CD4-positive, alpha-beta T cell treated with Interleukin-15 for 1 hour (primary cell): ENCODE measurements around the gene MS4A8.
"Not testable (repeated sequence)": the region's sequence is repeated elsewhere in the genome, so short reads cannot be mapped to it uniquely, and the experiment has no call there.

Experiments
- DNase-seq: peaks from one replicate; pipeline ENCODE4 v3.0.0-alpha.2; 2020

The MS4A8 gene

GRCh38 chr11:60731586-60731985 is 32.2 kb downstream of the MS4A8 start:
- no peak for DNase-seq

GRCh38 chr11:60734279-60734678 is 34.9 kb downstream of the MS4A8 start:
- no peak for DNase-seq

- no peak for DNase-seq
Measured at GRCh38 chr11:60739114-60739513, 39.7 kb downstream of the MS4A8 start.

GRCh38 chr11:60740573-60740972 is 41.2 kb downstream of the MS4A8 start:
- no peak for DNase-seq

- no peak for DNase-seq
Measured at GRCh38 chr11:60741421-60741820, 42.0 kb downstream of the MS4A8 start.

GRCh38 chr11:60743058-60743457 is 43.6 kb downstream of the MS4A8 start:
- no peak for DNase-seq

GRCh38 chr11:60744114-60744513 is 44.7 kb downstream of the MS4A8 start:
- DNase-seq = no peak

GRCh38 chr11:60747359-60747873 is 48.0 kb downstream of the MS4A8 start:
- no peak for DNase-seq

GRCh38 chr11:60748225-60748624 is 48.8 kb downstream of the MS4A8 start:
- DNase-seq = no peak

- no peak for DNase-seq
Measured at GRCh38 chr11:60748821-60749220, 49.4 kb downstream of the MS4A8 start.

- no peak for DNase-seq
Measured at GRCh38 chr11:60750911-60751310, 51.5 kb downstream of the MS4A8 start.

- no peak for DNase-seq
Measured at GRCh38 chr11:60753309-60753708, 53.9 kb downstream of the MS4A8 start.

GRCh38 chr11:60754887-60755286 is 55.5 kb downstream of the MS4A8 start:
- no peak for DNase-seq

GRCh38 chr11:60756307-60757032 is 57.1 kb downstream of the MS4A8 start, which contains the start of gene MS4A15:
TSS of gene MS4A15 (plus strand) at chr11:60756867. CDS start at chr11:60763734, 6,867 bp downstream.
- DNase-seq = no peak

- no peak for DNase-seq
Measured at GRCh38 chr11:60757231-60757800, 57.9 kb downstream of the MS4A8 start.

GRCh38 chr11:60758671-60759070 is 59.3 kb downstream of the MS4A8 start:
- DNase-seq = not testable (repeated sequence)

GRCh38 chr11:60759438-60760225 is 60.2 kb downstream of the MS4A8 start:
- not testable (repeated sequence) for DNase-seq

GRCh38 chr11:60761436-60762190 is 62.2 kb downstream of the MS4A8 start:
- no peak for DNase-seq

GRCh38 chr11:60762851-60763691 is 63.7 kb downstream of the MS4A8 start:
- DNase-seq = no peak

- no peak for DNase-seq
Measured at GRCh38 chr11:60763692-60764369, 64.4 kb downstream of the MS4A8 start.

- DNase-seq = no peak
Measured at GRCh38 chr11:60764879-60765278, 65.5 kb downstream of the MS4A8 start.
